Mucosa of stomach (tissue), 1 donor: ENCODE data around the gene LONRF2.
"Not testable (repeated sequence)": the region's sequence is repeated elsewhere in the genome, so short reads cannot be mapped to it uniquely, and the experiment has no call there.

Experiments used
- H3K27me3 ChIP-seq: one replicate; pipeline ENCODE4 v1.7.0; 2013; ENCODE audit warnings: mild to moderate bottlenecking, low read length; ENCODE audit not compliant: control insufficient read depth, insufficient read depth
- H3K36me3 ChIP-seq: one replicate; pipeline ENCODE4 v1.7.0; 2013; ENCODE audit warnings: low read length; ENCODE audit not compliant: control insufficient read depth, insufficient read depth
- H3K4me1 ChIP-seq: one replicate; pipeline ENCODE4 v1.7.0; 2013; ENCODE audit warnings: mild to moderate bottlenecking, low read length; ENCODE audit not compliant: control insufficient read depth, insufficient read depth
- H3K4me3 ChIP-seq: one replicate; pipeline ENCODE4 v1.7.0; 2013; ENCODE audit warnings: low read length
- H3K9ac ChIP-seq: one replicate; pipeline ENCODE4 v1.7.0; 2013; ENCODE audit warnings: mild to moderate bottlenecking, low read length, moderate library complexity
- H3K9me3 ChIP-seq: one replicate; pipeline ENCODE4 v1.7.0; 2013; ENCODE audit warnings: mild to moderate bottlenecking, low read length, moderate library complexity; ENCODE audit not compliant: control insufficient read depth
- donor health status: Pancreatic carcinoma.

The LONRF2 gene

DNA sequence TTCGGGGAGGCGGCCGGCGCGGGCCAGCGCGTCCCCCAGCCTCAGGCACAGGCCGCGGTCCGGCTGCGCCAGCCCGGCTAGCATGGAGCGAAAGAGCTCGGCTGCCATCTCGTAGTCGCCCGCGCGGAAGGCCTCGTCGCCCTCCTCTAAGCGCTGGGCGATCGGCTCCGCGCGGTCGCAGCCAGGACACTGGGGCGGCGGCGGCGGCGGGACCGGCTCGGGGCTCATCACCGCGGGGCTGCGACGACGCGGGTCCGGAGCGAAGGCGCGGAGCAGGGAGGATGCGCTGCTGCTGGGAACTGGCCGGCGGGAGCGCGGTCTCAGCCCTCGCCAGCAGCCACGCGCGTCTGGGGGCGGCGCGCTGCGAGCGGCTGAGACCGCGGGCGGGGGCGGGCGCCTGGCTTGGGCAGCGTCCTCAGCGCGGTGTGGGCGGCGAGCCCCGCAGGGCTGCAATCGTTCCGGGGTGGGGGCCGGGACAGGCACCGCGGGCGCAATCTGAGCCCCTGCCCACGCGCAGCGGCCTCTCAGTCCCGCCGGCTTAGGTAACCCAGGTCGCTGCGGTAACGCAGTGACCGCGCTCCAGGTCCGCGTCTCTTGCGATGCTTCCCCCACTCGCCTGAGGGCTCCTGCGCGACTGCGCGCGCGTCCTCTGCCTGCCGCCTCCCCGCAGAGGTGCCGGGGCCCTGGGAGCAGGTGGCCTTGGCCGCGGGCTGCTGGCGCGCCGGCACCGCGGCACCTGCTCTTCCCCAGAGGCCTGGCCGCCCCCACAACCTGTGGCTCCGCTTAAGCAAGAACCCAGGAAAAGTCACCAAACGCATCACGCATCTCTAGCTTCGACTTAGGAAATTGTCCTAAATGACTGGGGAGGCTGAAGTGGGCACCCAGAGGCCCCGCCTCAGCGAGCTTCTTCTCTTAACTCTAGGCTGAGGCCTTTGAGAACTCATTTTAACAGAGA, at the start of gene LONRF2:
Gene LONRF2 (minus strand): TSS at position 636 of the 955 bp plus-strand sequence. CDS start 408 bp downstream, at position 228.
- Histone ChIP-seq H3K9me3 (no peaks in the 10 kb centered on the region), H3K36me3 (no peaks in the 10 kb centered on the region), H3K4me1 (peaks cover 6% of the 10 kb centered on the region), H3K9ac (peak within 1 kb of the TSS; percentile 58), H3K4me3 (peak within 1 kb of the TSS; percentile 31), H3K27me3 (peaks cover 18% of the 10 kb centered on the region)

GRCh38 chr2:100367163-100367562, 44.9 kb upstream of the LONRF2 start:
- Histone ChIP-seq H3K27me3 (no peaks in the 10 kb centered on the region), H3K9me3 (peaks cover 5% of the 10 kb centered on the region), H3K9ac (no peak overlapping the region), H3K4me3 (no peak overlapping the region), H3K4me1 (no peaks in the 10 kb centered on the region), H3K36me3 (no peaks in the 10 kb centered on the region)

- H3K36me3 ChIP-seq: no peaks in the 10 kb centered on the region
- H3K9ac ChIP-seq: no peak overlapping the region
- no peaks in the 10 kb centered on the region for H3K4me1 ChIP-seq
- peaks cover 5% of the 10 kb centered on the region for H3K9me3 ChIP-seq
- H3K27me3 ChIP-seq: no peaks in the 10 kb centered on the region
- no peak overlapping the region for H3K4me3 ChIP-seq
Observed at GRCh38 chr2:100365434-100365833, 43.1 kb upstream of the LONRF2 start.

- H3K4me3 ChIP-seq, H3K27me3 ChIP-seq, H3K9me3 ChIP-seq, H3K36me3 ChIP-seq, H3K9ac ChIP-seq, H3K4me1 ChIP-seq: not testable (repeated sequence)
Observed at GRCh38 chr2:100362269-100362668, 40.0 kb upstream of the LONRF2 start.

GRCh38 chr2:100359576-100359975, 37.3 kb upstream of the LONRF2 start:
- Histone ChIP-seq H3K4me3 (no peak overlapping the region), H3K4me1 (no peaks in the 10 kb centered on the region), H3K9me3 (no peaks in the 10 kb centered on the region), H3K27me3 (no peaks in the 10 kb centered on the region), H3K36me3 (no peaks in the 10 kb centered on the region), H3K9ac (no peak overlapping the region)

- Histone ChIP-seq H3K4me3 (no peak overlapping the region), H3K4me1 (no peaks in the 10 kb centered on the region), H3K9ac (no peak overlapping the region), H3K36me3 (no peaks in the 10 kb centered on the region), H3K9me3 (no peaks in the 10 kb centered on the region), H3K27me3 (no peaks in the 10 kb centered on the region)
Observed at GRCh38 chr2:100358554-100358953, 36.3 kb upstream of the LONRF2 start.

- Histone ChIP-seq H3K4me1 (no peaks in the 10 kb centered on the region), H3K4me3 (no peak overlapping the region), H3K36me3 (no peaks in the 10 kb centered on the region), H3K9ac (no peak overlapping the region), H3K9me3 (no peaks in the 10 kb centered on the region), H3K27me3 (no peaks in the 10 kb centered on the region)
Observed at GRCh38 chr2:100352521-100352920, 30.2 kb upstream of the LONRF2 start.

DNA sequence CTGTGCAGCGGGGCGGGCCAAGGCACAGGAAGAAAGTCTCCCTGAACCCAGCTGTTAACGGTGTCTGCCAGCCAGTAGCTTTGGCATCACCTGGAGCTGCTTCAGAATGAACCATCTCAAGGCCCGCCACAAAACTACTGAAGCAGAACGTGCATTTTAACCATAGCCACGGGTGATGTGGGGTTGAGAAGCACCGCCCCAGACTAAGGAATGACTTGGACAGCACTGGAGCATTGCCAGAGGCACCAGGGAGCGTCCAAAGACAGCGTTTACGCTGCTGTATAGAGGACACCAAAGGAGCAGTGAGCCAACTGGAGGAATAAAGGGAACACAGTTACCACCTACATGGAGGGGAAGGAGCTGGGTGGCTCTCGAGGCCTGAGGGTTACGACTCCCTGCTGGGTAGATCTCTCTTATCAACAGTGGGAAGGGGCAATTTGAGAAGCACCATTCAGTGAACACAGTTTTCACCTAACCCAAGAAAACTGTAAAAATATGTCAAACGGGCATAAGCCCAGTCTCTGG, 28.4 kb upstream of the LONRF2 start:
- Histone ChIP-seq H3K9me3 (no peaks in the 10 kb centered on the region), H3K27me3 (no peaks in the 10 kb centered on the region), H3K9ac (no peak overlapping the region), H3K4me1 (no peaks in the 10 kb centered on the region), H3K36me3 (no peaks in the 10 kb centered on the region), H3K4me3 (no peak overlapping the region)

- H3K9ac ChIP-seq, H3K9me3 ChIP-seq, H3K4me3 ChIP-seq, H3K4me1 ChIP-seq, H3K36me3 ChIP-seq, H3K27me3 ChIP-seq: not testable (repeated sequence)
Observed at GRCh38 chr2:100345144-100345543, 22.8 kb upstream of the LONRF2 start.

GRCh38 chr2:100344433-100344832, 22.1 kb upstream of the LONRF2 start:
- H3K27me3 ChIP-seq: no peaks in the 10 kb centered on the region
- H3K9ac ChIP-seq: no peak overlapping the region
- H3K4me3 ChIP-seq: no peak overlapping the region
- peaks cover 6% of the 10 kb centered on the region for H3K4me1 ChIP-seq
- H3K9me3 ChIP-seq: no peaks in the 10 kb centered on the region
- no peaks in the 10 kb centered on the region for H3K36me3 ChIP-seq

DNA sequence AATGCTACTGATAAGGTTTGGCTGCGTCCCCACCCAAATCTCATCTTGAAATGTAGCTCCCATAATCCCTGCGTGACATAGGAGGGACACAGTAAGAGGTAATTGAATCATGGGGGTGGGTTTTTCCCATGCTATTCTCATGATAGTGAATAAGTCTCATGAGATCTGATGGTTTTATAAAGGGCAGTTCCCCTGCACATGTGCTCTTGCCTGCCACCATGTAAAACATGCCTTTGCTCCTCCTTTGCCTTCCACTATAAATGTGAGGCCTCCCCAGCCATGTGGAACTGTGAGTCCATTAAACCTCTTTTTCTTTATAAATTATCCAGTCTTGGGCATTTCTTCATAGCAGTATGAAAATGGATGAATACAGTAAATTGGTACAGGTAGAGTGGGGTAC, 20.2 kb upstream of the LONRF2 start:
- not testable (repeated sequence) for H3K4me1 ChIP-seq, H3K36me3 ChIP-seq, H3K9me3 ChIP-seq, H3K27me3 ChIP-seq, H3K9ac ChIP-seq, H3K4me3 ChIP-seq

- Histone ChIP-seq H3K4me1 (peaks cover 6% of the 10 kb centered on the region), H3K9ac (no peak overlapping the region), H3K4me3 (no peak overlapping the region), H3K27me3 (no peaks in the 10 kb centered on the region), H3K9me3 (no peaks in the 10 kb centered on the region), H3K36me3 (no peaks in the 10 kb centered on the region)
Observed at GRCh38 chr2:100339823-100340222, 17.5 kb upstream of the LONRF2 start.
